ENCODE results near the gene RCCD1. TPM values are rescaled to one million over a fixed set of nuclear protein-coding genes. Genes with fewer than 3 reads are reported as not detected.

Gene RCCD1
- total and polyA plus RNA-seq, 9 of the 15 experiments (the other 6 are each of a cell fraction or from before 2014, with no cell fraction given) = 11.1 to 51.4 (median 24.7) TPM

DNA sequence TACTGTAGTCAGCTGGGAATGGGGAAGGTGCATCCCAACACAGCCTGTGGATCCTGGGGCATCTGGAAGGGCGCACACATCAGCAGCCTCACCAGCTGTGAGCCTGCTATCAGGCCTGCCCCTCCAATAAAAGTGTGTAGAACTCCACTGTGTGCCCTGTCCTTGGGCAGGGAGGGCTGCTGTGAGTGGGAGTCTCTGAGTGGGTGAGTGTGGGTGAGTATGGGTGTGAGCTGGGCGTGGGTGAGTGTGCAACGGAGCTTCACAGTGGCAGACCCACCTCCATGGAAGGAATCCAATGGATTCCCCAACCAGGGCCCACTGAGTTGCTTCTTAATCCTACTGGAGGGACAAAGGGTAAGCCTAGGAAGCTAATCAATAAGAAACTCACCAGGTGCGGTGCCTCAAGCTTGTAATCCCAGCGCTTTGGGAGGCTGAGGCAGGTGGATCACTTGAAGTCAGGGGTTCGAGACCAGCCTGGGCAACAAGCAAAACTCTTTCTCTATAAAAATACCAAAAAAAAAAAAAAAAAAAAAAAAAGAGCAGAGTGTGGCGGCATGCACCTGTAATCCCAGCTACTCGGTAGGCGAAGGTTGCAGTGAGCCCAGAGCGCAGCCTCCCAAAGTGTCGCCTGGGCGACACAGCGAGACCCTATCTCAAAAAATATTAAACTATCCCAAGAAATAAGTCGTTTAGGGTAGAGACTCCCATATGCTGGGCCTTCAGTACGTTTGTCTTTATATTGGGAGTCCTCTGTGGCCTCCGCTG, 555 bp upstream of the RCCD1 start (continued):
- TF ChIP-seq XRCC5 (IDR thresholded peaks at IDR 0.05; ENCODE audit: low read depth, low read length) (0 out of 2 replicates have a peak, but pooled peaks have one; percentile 21), ZNF75A (CRISPR knock-in tag; IDR thresholded peaks at IDR 0.05) (no peak), STAG1 (CRISPR knock-in tag; IDR thresholded peaks at IDR 0.05; ENCODE audit: borderline replicate concordance) (no peak), NCOA1 (IDR thresholded peaks at IDR 0.05; ENCODE audit: low read depth) (no peak), RBM22 (IDR thresholded peaks at IDR 0.05; ENCODE audit: low read depth, low read length, poor library complexity, severe bottlenecking) (no peak), ATF7 (IDR thresholded peaks at IDR 0.05) (no peak), ZNF121 (CRISPR knock-in tag; conservative IDR thresholded peaks at IDR 0.05) (0 out of 2 replicates have a peak, but pooled peaks have one; percentile 20), SRF (CRISPR knock-in tag; IDR thresholded peaks at IDR 0.05) (no peak), PYGO2 (tag; IDR thresholded peaks at IDR 0.05) (no peak), ZBTB1 (CRISPR knock-in tag; IDR thresholded peaks at IDR 0.05; ENCODE audit: borderline replicate concordance, low read depth) (no peak), EGR1 (conservative IDR thresholded peaks at IDR 0.05) (0 out of 2 replicates have a peak, but pooled peaks have one; percentile 26), CBX8 (IDR thresholded peaks at IDR 0.05; ENCODE audit: borderline replicate concordance, extremely low read depth, low read depth, low read length, poor library complexity, severe bottlenecking) (no peak), SMARCE1 (IDR thresholded peaks at IDR 0.05) (no peak), POLR2AphosphoS5 (IDR thresholded peaks at IDR 0.05; ENCODE audit: control insufficient read depth, insufficient read depth, low read depth, low read length) (no peak), ZNF785 (CRISPR knock-in tag; IDR thresholded peaks at IDR 0.05) (no peak), HDAC8 (tag; IDR thresholded peaks at IDR 0.05) (no peak), HLTF (IDR thresholded peaks at IDR 0.05) (no peak), ELF1 (tag; IDR thresholded peaks at IDR 0.05) (no peak)
- TF ChIP-seq, protein P1, sequence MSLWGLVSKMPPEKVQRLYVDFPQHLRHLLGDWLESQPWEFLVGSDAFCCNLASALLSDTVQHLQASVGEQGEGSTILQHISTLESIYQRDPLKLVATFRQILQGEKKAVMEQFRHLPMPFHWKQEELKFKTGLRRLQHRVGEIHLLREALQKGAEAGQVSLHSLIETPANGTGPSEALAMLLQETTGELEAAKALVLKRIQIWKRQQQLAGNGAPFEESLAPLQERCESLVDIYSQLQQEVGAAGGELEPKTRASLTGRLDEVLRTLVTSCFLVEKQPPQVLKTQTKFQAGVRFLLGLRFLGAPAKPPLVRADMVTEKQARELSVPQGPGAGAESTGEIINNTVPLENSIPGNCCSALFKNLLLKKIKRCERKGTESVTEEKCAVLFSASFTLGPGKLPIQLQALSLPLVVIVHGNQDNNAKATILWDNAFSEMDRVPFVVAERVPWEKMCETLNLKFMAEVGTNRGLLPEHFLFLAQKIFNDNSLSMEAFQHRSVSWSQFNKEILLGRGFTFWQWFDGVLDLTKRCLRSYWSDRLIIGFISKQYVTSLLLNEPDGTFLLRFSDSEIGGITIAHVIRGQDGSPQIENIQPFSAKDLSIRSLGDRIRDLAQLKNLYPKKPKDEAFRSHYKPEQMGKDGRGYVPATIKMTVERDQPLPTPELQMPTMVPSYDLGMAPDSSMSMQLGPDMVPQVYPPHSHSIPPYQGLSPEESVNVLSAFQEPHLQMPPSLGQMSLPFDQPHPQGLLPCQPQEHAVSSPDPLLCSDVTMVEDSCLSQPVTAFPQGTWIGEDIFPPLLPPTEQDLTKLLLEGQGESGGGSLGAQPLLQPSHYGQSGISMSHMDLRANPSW (CRISPR knock-in tag; IDR thresholded peaks at IDR 0.05) = no peak
- TF ChIP-seq, protein P2, sequence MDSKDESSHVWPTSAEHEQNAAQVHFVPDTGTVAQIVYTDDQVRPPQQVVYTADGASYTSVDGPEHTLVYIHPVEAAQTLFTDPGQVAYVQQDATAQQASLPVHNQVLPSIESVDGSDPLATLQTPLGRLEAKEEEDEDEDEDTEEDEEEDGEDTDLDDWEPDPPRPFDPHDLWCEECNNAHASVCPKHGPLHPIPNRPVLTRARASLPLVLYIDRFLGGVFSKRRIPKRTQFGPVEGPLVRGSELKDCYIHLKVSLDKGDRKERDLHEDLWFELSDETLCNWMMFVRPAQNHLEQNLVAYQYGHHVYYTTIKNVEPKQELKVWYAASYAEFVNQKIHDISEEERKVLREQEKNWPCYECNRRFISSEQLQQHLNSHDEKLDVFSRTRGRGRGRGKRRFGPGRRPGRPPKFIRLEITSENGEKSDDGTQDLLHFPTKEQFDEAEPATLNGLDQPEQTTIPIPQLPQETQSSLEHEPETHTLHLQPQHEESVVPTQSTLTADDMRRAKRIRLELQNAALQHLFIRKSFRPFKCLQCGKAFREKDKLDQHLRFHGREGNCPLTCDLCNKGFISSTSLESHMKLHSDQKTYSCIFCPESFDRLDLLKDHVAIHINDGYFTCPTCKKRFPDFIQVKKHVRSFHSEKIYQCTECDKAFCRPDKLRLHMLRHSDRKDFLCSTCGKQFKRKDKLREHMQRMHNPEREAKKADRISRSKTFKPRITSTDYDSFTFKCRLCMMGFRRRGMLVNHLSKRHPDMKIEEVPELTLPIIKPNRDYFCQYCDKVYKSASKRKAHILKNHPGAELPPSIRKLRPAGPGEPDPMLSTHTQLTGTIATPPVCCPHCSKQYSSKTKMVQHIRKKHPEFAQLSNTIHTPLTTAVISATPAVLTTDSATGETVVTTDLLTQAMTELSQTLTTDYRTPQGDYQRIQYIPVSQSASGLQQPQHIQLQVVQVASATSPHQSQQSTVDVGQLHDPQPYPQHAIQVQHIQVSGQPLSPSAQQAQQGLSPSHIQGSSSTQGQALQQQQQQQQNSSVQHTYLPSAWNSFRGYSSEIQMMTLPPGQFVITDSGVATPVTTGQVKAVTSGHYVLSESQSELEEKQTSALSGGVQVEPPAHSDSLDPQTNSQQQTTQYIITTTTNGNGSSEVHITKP (IDR thresholded peaks at IDR 0.05; ENCODE audit: partially characterized antibody) = no peak

Data from K562 (cell line).